ENCODE measurements around the gene CEP126.
"Not testable (repeated sequence)": the region's sequence is repeated elsewhere in the genome, so short reads cannot be mapped to it uniquely, and the experiment has no call there.

The CEP126 gene

GRCh38 chr11:101945448-101945847, 30.6 kb downstream of the CEP126 start:
- no peak overlapping the region for H3K27ac ChIP-seq
- no peak overlapping the region for H3K4me3 ChIP-seq (ENCODE audit: low read depth, low read length)
- TF ChIP-seq CTCF (IDR thresholded peaks at IDR 0.05), result no peak
- H3K4me1 ChIP-seq, result no peaks in the 10 kb centered on the region
- no peak overlapping the region for H2AFZ ChIP-seq
- H3K9me3 ChIP-seq (ENCODE audit: control insufficient read depth, low read length), result no peaks in the 10 kb centered on the region
- no peak overlapping the region for H3K4me2 ChIP-seq (ENCODE audit: low read length)
- no peaks in the 10 kb centered on the region for H3K36me3 ChIP-seq (ENCODE audit: control insufficient read depth, insufficient read depth, low read length)
- H3K27me3 ChIP-seq (ENCODE audit: control insufficient read depth, insufficient read depth, low read length), result no peaks in the 10 kb centered on the region
- H3K79me2 ChIP-seq, result no peaks in the 10 kb centered on the region
- no peak overlapping the region for H3K9ac ChIP-seq

GRCh38 chr11:101949680-101950220, 34.9 kb downstream of the CEP126 start:
- no peak overlapping the region for H3K4me2 ChIP-seq (ENCODE audit: low read length)
- H2AFZ ChIP-seq, result no peak overlapping the region
- H3K9me3 ChIP-seq (ENCODE audit: control insufficient read depth, low read length), result no peaks in the 10 kb centered on the region
- no peak overlapping the region for H3K9ac ChIP-seq
- no peaks in the 10 kb centered on the region for H3K79me2 ChIP-seq
- no peaks in the 10 kb centered on the region for H3K27me3 ChIP-seq (ENCODE audit: control insufficient read depth, insufficient read depth, low read length)
- H3K27ac ChIP-seq, result no peak overlapping the region
- H3K4me1 ChIP-seq, result no peaks in the 10 kb centered on the region
- H3K4me3 ChIP-seq (ENCODE audit: low read depth, low read length), result no peak overlapping the region
- TF ChIP-seq CTCF (IDR thresholded peaks at IDR 0.05), result no peak
- H3K36me3 ChIP-seq (ENCODE audit: control insufficient read depth, insufficient read depth, low read length), result no peaks in the 10 kb centered on the region

GRCh38 chr11:101955278-101955677, 40.5 kb downstream of the CEP126 start:
- no peak for TF ChIP-seq CTCF (IDR thresholded peaks at IDR 0.05)
- Histone ChIP-seq H3K4me1 (no peaks in the 10 kb centered on the region), H3K36me3 (ENCODE audit: control insufficient read depth, insufficient read depth, low read length) (no peaks in the 10 kb centered on the region), H2AFZ (no peak overlapping the region), H3K9ac (no peak overlapping the region), H3K4me3 (ENCODE audit: low read depth, low read length) (no peak overlapping the region), H3K27me3 (ENCODE audit: control insufficient read depth, insufficient read depth, low read length) (no peaks in the 10 kb centered on the region), H3K27ac (no peak overlapping the region), H3K4me2 (ENCODE audit: low read length) (no peak overlapping the region), H3K9me3 (ENCODE audit: control insufficient read depth, low read length) (no peaks in the 10 kb centered on the region), H3K79me2 (no peaks in the 10 kb centered on the region)

- Histone ChIP-seq H3K36me3 (ENCODE audit: control insufficient read depth, insufficient read depth, low read length) (no peaks in the 10 kb centered on the region), H3K4me1 (no peaks in the 10 kb centered on the region), H3K79me2 (no peaks in the 10 kb centered on the region), H2AFZ (no peak overlapping the region), H3K27me3 (ENCODE audit: control insufficient read depth, insufficient read depth, low read length) (no peaks in the 10 kb centered on the region), H3K9ac (no peak overlapping the region), H3K9me3 (ENCODE audit: control insufficient read depth, low read length) (no peaks in the 10 kb centered on the region), H3K4me2 (ENCODE audit: low read length) (no peak overlapping the region), H3K27ac (no peak overlapping the region), H3K4me3 (ENCODE audit: low read depth, low read length) (no peak overlapping the region)
- no peak for TF ChIP-seq CTCF (IDR thresholded peaks at IDR 0.05)
Observed at GRCh38 chr11:101955701-101956100, 40.9 kb downstream of the CEP126 start.

- no peak overlapping the region for H3K4me2 ChIP-seq (ENCODE audit: low read length)
- no peaks in the 10 kb centered on the region for H3K27me3 ChIP-seq (ENCODE audit: control insufficient read depth, insufficient read depth, low read length)
- no peak overlapping the region for H2AFZ ChIP-seq
- H3K4me3 ChIP-seq (ENCODE audit: low read depth, low read length), result no peak overlapping the region
- no peak for TF ChIP-seq CTCF (IDR thresholded peaks at IDR 0.05)
- H3K36me3 ChIP-seq (ENCODE audit: control insufficient read depth, insufficient read depth, low read length), result no peaks in the 10 kb centered on the region
- H3K4me1 ChIP-seq, result no peaks in the 10 kb centered on the region
- H3K79me2 ChIP-seq, result no peaks in the 10 kb centered on the region
- no peaks in the 10 kb centered on the region for H3K9me3 ChIP-seq (ENCODE audit: control insufficient read depth, low read length)
- no peak overlapping the region for H3K9ac ChIP-seq
- H3K27ac ChIP-seq, result no peak overlapping the region
Observed at GRCh38 chr11:101960231-101960630, 45.4 kb downstream of the CEP126 start.

- H3K4me2 ChIP-seq (ENCODE audit: low read length); H3K36me3 ChIP-seq (ENCODE audit: control insufficient read depth, insufficient read depth, low read length); H2AFZ ChIP-seq: not testable (repeated sequence)
Observed at GRCh38 chr11:101964200-101964599, 49.4 kb downstream of the CEP126 start.

More at GRCh38 chr11:101964200-101964599, 49.4 kb downstream of the CEP126 start:
- not testable (repeated sequence) for H3K9ac ChIP-seq; H3K79me2 ChIP-seq; H3K27ac ChIP-seq; H3K9me3 ChIP-seq (ENCODE audit: control insufficient read depth, low read length); H3K27me3 ChIP-seq (ENCODE audit: control insufficient read depth, insufficient read depth, low read length); H3K4me1 ChIP-seq; H3K4me3 ChIP-seq (ENCODE audit: low read depth, low read length)

Measured in parathyroid adenoma (tissue), 2 donors.